Thyroid gland (tissue), 4 donors: ENCODE measurements around the gene WDR81. TPM values are rescaled to one million over a fixed set of nuclear protein-coding genes. Genes with fewer than 3 reads are reported as not detected.
A peak's percentile ranks its signal among the peaks of the same experiment; 100 is the strongest.

Experiments used
- DNase-seq, 2 donors: peaks; one replicate each; pipeline ENCODE4 v3.0.0-alpha.2; 2019
- H3K27ac ChIP-seq, 3 donors: fragments of 200-600 bp; sonication (generic); 1 replicate in 2 of 3; 2 replicates in 1 of 3; pipeline ENCODE4 v1.5.1; 2016 to 2019; ENCODE audit warnings: mild to moderate bottlenecking in 1 of 3, moderate library complexity in 1 of 3
- H3K27me3 ChIP-seq: fragments of 200-600 bp; sonication (generic); one replicate; pipeline ENCODE4 v1.5.1; 2019
- H3K36me3 ChIP-seq, 2 donors: fragments of 200-600 bp; sonication (generic); one replicate each; pipeline ENCODE4 v1.5.1; 2016 to 2019
- H3K4me1 ChIP-seq, 2 donors: fragments of 200-600 bp; sonication (generic); one replicate each; pipeline ENCODE4 v1.5.1; 2017 to 2019
- H3K4me3 ChIP-seq, 3 donors: fragments of 200-600 bp; sonication (generic); replicated peaks in 1 of 3; 1 replicate in 2 of 3; 2 replicates in 1 of 3; pipeline ENCODE4 v1.5.1; 2016; ENCODE audit warnings: mild to moderate bottlenecking in 1 of 3
- H3K9me3 ChIP-seq: fragments of 200-600 bp; sonication (generic); one replicate; pipeline ENCODE4 v1.5.1; 2017
- POLR2A ChIP-seq, 2 donors: fragments of 450-650 bp; IDR thresholded peaks; one replicate each; pipeline ENCODE4 v1.6.1; 2017; ENCODE audit warnings: antibody characterized with exemption in 2 of 2, mild to moderate bottlenecking in 2 of 2, moderate library complexity in 1 of 2
- WGBS, 2 donors: methylation state at CpG; one replicate each; pipeline ENCODE4 v1.1.5; 2017; 5-methylcytosine and 5-hydroxymethylcytosine counted together
- intact Hi-C: fragments of 100-400 bp; cut with DNase I; formaldehyde crosslinking; loops from one replicate; pipeline ENCODE4 v1.15.1; 2023
- total RNA-seq, 4 donors: library from RNA; depleted of rRNA; stranded (reverse); fragments of >200 nt; gene quantifications; one replicate each; pipeline ENCODE4 v1.2.3, GENCODE V29; 2016
- TF ChIP-seq, protein P1 (sequence below), 6 experiments: fragments of 200-600 bp in 3 of 6; fragments of 450-650 bp in 3 of 6; sonication (generic) in 3 of 6; IDR thresholded peaks; one replicate each; pipeline ENCODE4 v1.5.1; 2016 to 2019; ENCODE audit warnings: antibody characterized with exemption in 6 of 6, mild to moderate bottlenecking in 2 of 6, inconsistent platforms in 1 of 6, moderate library complexity in 1 of 6

WDR81 gene
- total RNA-seq, 4 donors from 2014 or later: 25.6 to 31.0 (median 30.3) TPM

DNA sequence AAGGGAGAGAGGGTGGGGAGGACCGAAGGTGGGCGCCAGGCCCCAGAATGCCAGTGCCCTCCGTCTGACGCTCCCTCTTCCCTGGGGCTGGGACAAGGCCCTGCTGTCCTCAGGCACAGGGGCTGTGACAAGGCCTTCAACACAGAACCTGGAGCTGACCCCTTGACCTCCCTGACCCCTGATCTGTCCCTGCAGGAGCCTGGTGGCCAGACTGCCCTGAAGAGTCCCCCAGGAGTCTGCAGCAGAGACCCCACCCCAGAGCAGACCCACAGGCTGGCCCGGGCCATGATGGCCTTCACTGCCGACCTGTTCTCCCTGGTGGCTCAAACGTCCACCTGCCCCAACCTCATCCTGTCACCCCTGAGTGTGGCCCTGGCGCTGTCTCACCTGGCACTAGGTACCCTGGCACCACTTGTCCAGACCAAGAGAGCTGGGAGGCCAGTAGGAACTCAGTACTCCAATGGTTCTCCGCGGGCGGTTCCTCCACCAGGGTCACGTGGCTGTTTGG lies 21.1 kb downstream of the WDR81 start:
- no peaks in the 10 kb centered on the region for H3K27me3 ChIP-seq
- no peaks in the 10 kb centered on the region for H3K36me3 ChIP-seq
- no peaks in the 10 kb centered on the region for H3K9me3 ChIP-seq
- H3K4me1 ChIP-seq: peaks cover 0 to 25% of the 10 kb centered on the region in 2 donors
- TF ChIP-seq POLR2A (IDR thresholded peaks at IDR 0.05): no peak
- TF ChIP-seq, protein P1, sequence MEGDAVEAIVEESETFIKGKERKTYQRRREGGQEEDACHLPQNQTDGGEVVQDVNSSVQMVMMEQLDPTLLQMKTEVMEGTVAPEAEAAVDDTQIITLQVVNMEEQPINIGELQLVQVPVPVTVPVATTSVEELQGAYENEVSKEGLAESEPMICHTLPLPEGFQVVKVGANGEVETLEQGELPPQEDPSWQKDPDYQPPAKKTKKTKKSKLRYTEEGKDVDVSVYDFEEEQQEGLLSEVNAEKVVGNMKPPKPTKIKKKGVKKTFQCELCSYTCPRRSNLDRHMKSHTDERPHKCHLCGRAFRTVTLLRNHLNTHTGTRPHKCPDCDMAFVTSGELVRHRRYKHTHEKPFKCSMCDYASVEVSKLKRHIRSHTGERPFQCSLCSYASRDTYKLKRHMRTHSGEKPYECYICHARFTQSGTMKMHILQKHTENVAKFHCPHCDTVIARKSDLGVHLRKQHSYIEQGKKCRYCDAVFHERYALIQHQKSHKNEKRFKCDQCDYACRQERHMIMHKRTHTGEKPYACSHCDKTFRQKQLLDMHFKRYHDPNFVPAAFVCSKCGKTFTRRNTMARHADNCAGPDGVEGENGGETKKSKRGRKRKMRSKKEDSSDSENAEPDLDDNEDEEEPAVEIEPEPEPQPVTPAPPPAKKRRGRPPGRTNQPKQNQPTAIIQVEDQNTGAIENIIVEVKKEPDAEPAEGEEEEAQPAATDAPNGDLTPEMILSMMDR (IDR thresholded peaks at IDR 0.05): no peak
- H3K4me3 ChIP-seq: no peak overlapping the region
- H3K27ac ChIP-seq: no peak overlapping the region
- no peak for DNase-seq
- 91 to 93% methylated on average over 9 to 10 of the region's 12 CpGs for WGBS, 2 donors
- intact Hi-C loops: no loop called here

DNA sequence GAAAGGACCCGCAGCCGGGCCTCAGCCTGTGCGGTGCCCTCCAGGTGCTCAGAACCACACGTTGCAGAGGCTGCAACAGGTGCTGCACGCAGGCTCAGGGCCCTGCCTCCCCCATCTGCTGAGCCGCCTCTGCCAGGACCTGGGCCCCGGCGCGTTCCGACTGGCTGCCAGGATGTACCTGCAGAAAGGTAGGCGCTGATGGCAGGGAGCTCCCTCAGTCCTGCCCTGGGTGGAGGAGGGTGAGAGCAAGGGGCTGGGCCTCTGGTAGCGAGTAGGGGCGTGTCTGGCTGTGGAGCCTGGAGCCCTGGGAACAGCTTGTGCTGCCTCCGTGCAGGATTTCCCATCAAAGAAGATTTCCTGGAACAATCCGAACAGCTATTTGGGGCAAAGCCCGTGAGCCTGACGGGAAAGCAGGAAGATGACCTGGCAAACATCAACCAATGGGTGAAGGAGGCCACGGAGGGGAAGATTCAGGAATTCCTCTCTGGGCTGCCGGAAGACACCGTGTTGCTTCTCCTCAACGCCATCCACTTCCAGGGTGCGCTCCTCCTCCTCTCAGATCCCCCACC lies 22.6 kb downstream of the WDR81 start:
- H3K9me3 ChIP-seq: no peaks in the 10 kb centered on the region
- H3K4me3 ChIP-seq: no peak overlapping the region
- peaks cover 0 to 24% of the 10 kb centered on the region in 2 donors for H3K4me1 ChIP-seq
- H3K27me3 ChIP-seq: no peaks in the 10 kb centered on the region
- 75 to 90% methylated on average over 16 to 22 of the region's 22 CpGs for WGBS, 2 donors
- intact Hi-C loops: no loop called here
- TF ChIP-seq, protein P1 (IDR thresholded peaks at IDR 0.05): no peak
- no peak for TF ChIP-seq POLR2A (IDR thresholded peaks at IDR 0.05)
- H3K36me3 ChIP-seq: no peaks in the 10 kb centered on the region
- DNase-seq: no peak
- peak overlapping the region in 1 of 3 donors; percentile 52 for H3K27ac ChIP-seq

DNA sequence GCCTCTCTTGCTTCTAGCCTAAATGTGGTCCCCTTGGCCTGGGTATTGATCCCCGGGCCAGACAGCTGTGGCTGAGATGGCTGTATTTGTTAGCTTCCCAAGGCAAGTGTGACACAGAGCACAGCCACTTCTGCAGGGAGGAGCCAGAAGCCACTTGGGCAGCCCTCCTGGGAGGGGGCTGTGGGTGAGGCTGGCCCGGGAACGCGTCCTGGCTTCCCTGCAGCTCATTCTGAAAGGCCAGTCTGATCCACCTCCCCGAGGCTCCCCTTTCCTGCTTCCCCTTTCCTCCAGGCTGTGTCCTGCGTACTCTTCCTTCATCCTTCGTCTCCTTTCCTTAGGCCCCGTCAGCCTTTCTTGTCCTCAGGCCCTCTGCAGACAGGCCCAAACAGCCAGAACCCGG lies 26.1 kb downstream of the WDR81 start:
- no peaks in the 10 kb centered on the region for H3K9me3 ChIP-seq
- 76 to 78% methylated on average over 9 of the region's 9 CpGs for WGBS, 2 donors
- H3K27ac ChIP-seq: no peak overlapping the region
- no peaks in the 10 kb centered on the region for H3K27me3 ChIP-seq
- TF ChIP-seq, protein P1 (IDR thresholded peaks at IDR 0.05): no peak
- TF ChIP-seq POLR2A (IDR thresholded peaks at IDR 0.05): no peak
- DNase-seq: no peak
- peaks cover 0 to 17% of the 10 kb centered on the region in 2 donors for H3K4me1 ChIP-seq
- no peaks in the 10 kb centered on the region for H3K36me3 ChIP-seq
- intact Hi-C loops: no loop called here
- no peak overlapping the region for H3K4me3 ChIP-seq

DNA sequence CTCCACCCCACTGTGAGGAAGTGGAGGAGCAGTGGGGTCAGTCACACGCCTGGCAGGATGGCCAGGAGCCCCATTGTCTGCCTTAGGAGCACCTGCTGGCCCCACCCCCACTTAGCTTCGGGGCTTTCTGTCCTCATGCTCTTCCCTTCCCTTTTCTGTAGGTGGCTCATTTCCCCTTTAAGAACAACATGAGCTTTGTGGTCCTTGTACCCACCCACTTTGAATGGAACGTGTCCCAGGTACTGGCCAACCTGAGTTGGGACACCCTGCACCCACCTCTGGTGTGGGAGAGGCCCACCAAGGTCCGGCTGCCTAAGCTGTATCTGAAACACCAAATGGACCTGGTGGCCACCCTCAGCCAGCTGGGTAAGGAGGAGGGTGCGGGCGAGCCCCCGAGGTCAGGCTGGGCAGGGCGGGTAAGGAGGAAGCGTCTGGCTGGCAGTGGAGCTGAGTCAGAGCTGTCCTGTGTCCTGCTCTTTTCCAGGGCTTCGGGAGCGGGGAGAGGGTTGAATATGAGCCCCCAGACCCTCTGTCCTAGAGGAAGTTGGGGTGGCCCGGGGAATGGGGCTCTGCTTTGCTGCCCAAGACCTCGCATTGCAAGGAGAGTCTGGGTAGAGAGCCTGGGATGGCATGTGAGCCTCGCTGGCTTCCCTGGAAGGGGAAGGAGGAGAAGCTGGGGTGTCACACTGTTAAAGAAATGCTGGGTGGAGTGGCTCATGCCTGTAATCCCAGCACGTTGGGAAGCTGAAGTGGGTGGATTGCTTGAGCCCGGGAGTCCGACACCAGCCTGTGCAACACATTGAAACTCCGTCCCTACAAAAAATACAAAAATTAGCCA lies 28.1 kb downstream of the WDR81 start:
- Histone ChIP-seq H3K9me3 (no peaks in the 10 kb centered on the region), H3K36me3 (no peaks in the 10 kb centered on the region), H3K4me1 (peaks cover 0 to 6% of the 10 kb centered on the region in 2 donors), H3K27me3 (no peaks in the 10 kb centered on the region), H3K27ac (no peak overlapping the region), H3K4me3 (no peak overlapping the region)
- intact Hi-C loops: no loop called here
- TF ChIP-seq, protein P1 (IDR thresholded peaks at IDR 0.05): no peak
- TF ChIP-seq POLR2A (IDR thresholded peaks at IDR 0.05): no peak
- WGBS, 2 donors: 57 to 60% methylated on average over 16 to 18 of the region's 18 CpGs
- no peak for DNase-seq
